Measurements from ENCODE around the gene ZNF69. TPM values are rescaled to one million over a fixed set of nuclear protein-coding genes. Genes with fewer than 3 reads are reported as not detected.
A peak's percentile ranks its signal among the peaks of the same experiment; 100 is the strongest.
"Not testable (repeated sequence)": the region's sequence is repeated elsewhere in the genome, so short reads cannot be mapped to it uniquely, and the experiment has no call there.

Gene ZNF69
- total RNA-seq, 1 donor from 2014 or later: 32.1 TPM

GRCh38 chr19:11905928-11906327, 18.3 kb downstream of the ZNF69 start:
- TF ChIP-seq CTCF (conservative IDR thresholded peaks at IDR 0.05): no peak
- H3K4me1 Mint-ChIP-seq: no peaks in the 10 kb centered on the region
- H3K27me3 Mint-ChIP-seq (ENCODE audit: low read depth): peaks cover 2% of the 10 kb centered on the region
- peaks cover 94% of the 10 kb centered on the region for H3K36me3 Mint-ChIP-seq (ENCODE audit: low read depth)
- H3K9me3 Mint-ChIP-seq: peaks cover 25% of the 10 kb centered on the region
- H3K27ac Mint-ChIP-seq (ENCODE audit: unreplicated experiment): no peak overlapping the region
- H3K4me3 Mint-ChIP-seq: no peak overlapping the region
- DNase-seq (ENCODE audit: low read depth, low spot score): no peak

GRCh38 chr19:11911937-11912336, 24.4 kb downstream of the ZNF69 start:
- not testable (repeated sequence) for H3K27me3 Mint-ChIP-seq (ENCODE audit: low read depth); H3K4me1 Mint-ChIP-seq; DNase-seq (ENCODE audit: low read depth, low spot score); H3K27ac Mint-ChIP-seq (ENCODE audit: unreplicated experiment)
- Mint-ChIP-seq H3K36me3 (ENCODE audit: low read depth) (peaks cover 77% of the 10 kb centered on the region), H3K9me3 (peaks cover 24% of the 10 kb centered on the region), H3K4me3 (peak overlapping the region; percentile 21)

- H3K27me3 Mint-ChIP-seq (ENCODE audit: low read depth); DNase-seq (ENCODE audit: low read depth, low spot score); H3K4me1 Mint-ChIP-seq; H3K27ac Mint-ChIP-seq (ENCODE audit: unreplicated experiment); H3K4me3 Mint-ChIP-seq: not testable (repeated sequence)
- H3K36me3 Mint-ChIP-seq (ENCODE audit: low read depth): peaks cover 65% of the 10 kb centered on the region
- peaks cover 20% of the 10 kb centered on the region for H3K9me3 Mint-ChIP-seq
Measured at GRCh38 chr19:11914417-11915051, 27.0 kb downstream of the ZNF69 start.

- no peak overlapping the region for H3K4me3 Mint-ChIP-seq
- H3K4me1 Mint-ChIP-seq: peaks cover 33% of the 10 kb centered on the region
- no peak for TF ChIP-seq CTCF (conservative IDR thresholded peaks at IDR 0.05)
- H3K36me3 Mint-ChIP-seq (ENCODE audit: low read depth): peaks cover 37% of the 10 kb centered on the region
- no peak for DNase-seq (ENCODE audit: low read depth, low spot score)
- peaks cover 10% of the 10 kb centered on the region for H3K9me3 Mint-ChIP-seq
- no peaks in the 10 kb centered on the region for H3K27me3 Mint-ChIP-seq (ENCODE audit: low read depth)
- no peak overlapping the region for H3K27ac Mint-ChIP-seq (ENCODE audit: unreplicated experiment)
Measured at GRCh38 chr19:11921852-11922495, 34.4 kb downstream of the ZNF69 start.

- Mint-ChIP-seq H3K4me1 (peaks cover 33% of the 10 kb centered on the region), H3K4me3 (peak within 1 kb of the TSS; percentile 99), H3K9me3 (peaks cover 11% of the 10 kb centered on the region), H3K27me3 (ENCODE audit: low read depth) (no peaks in the 10 kb centered on the region), H3K27ac (ENCODE audit: unreplicated experiment) (peak within 1 kb of the TSS; percentile 98), H3K36me3 (ENCODE audit: low read depth) (peaks cover 46% of the 10 kb centered on the region)
- DNase-seq (ENCODE audit: low read depth, low spot score): peak; percentile 93
- TF ChIP-seq CTCF (conservative IDR thresholded peaks at IDR 0.05): no peak
Measured at GRCh38 chr19:11924886-11925650, 37.5 kb downstream of the ZNF69 start, which contains the start of gene ZNF700. ZNF700 (plus strand) TSS chr19:11925107; CDS start chr19:11925211, 104 bp downstream.

- Mint-ChIP-seq H3K9me3 (peaks cover 14% of the 10 kb centered on the region), H3K4me1 (peaks cover 33% of the 10 kb centered on the region), H3K36me3 (ENCODE audit: low read depth) (peaks cover 51% of the 10 kb centered on the region), H3K27ac (ENCODE audit: unreplicated experiment) (peak overlapping the region; percentile 81), H3K4me3 (peak overlapping the region; percentile 91)
- DNase-seq (ENCODE audit: low read depth, low spot score); H3K27me3 Mint-ChIP-seq (ENCODE audit: low read depth): not testable (repeated sequence)
Measured at GRCh38 chr19:11925651-11926187, 38.1 kb downstream of the ZNF69 start.
